Activated naive CD4-positive, alpha-beta T cell treated with anti-CD3 and anti-CD28 coated beads, Interleukin-2, amount 50 U/mL, for 24 hours (primary cell): ENCODE data around the gene PPM1H.

ENCODE experiments used
- H3K27ac Mint-ChIP-seq: one replicate; pipeline ENCODE4 v1.8.0; 2021; ENCODE audit warnings: mild to moderate bottlenecking, mixed read lengths
- H3K27me3 Mint-ChIP-seq: one replicate; pipeline ENCODE4 v1.8.0; 2021; ENCODE audit warnings: mixed read lengths
- H3K36me3 Mint-ChIP-seq: one replicate; pipeline ENCODE4 v1.8.0; 2021; ENCODE audit warnings: mixed read lengths
- H3K4me1 Mint-ChIP-seq: one replicate; pipeline ENCODE4 v1.8.0; 2021; ENCODE audit warnings: mixed read lengths
- H3K4me3 Mint-ChIP-seq: one replicate; pipeline ENCODE4 v1.8.0; 2021; ENCODE audit warnings: mild to moderate bottlenecking, mixed read lengths
- H3K9me3 Mint-ChIP-seq: one replicate; pipeline ENCODE4 v1.8.0; 2021; ENCODE audit warnings: mixed read lengths

Gene PPM1H

DNA sequence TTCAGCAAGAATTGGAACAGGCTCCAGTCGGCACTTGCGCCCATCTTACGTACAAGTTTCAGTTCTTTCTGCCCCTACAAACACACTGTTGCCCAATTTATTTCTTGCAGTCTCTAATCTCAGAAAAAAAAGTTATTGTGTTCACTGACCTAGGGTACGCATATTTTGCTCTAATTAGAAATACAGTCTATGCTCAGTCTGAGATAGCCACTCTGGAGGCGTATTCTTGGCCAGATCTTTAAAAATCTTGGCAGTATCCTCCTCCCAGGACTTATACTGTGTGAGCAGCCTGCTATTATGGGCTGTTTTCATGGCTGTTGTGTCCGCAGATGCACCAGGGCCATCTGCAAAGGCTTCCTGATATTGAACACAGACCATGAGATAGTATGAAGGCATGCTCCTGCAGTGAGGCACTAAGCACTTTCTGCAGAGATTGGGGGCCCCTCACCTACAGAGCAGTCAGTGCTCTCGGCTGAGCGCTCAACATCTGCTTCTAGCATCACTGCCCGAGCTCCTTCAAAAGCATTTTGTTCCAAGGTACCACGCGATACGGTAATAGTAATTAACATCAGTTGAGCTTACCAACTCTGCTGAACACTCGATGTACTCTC lies 57.9 kb downstream of the PPM1H start:
- H3K4me3 Mint-ChIP-seq, result no peak overlapping the region

DNA sequence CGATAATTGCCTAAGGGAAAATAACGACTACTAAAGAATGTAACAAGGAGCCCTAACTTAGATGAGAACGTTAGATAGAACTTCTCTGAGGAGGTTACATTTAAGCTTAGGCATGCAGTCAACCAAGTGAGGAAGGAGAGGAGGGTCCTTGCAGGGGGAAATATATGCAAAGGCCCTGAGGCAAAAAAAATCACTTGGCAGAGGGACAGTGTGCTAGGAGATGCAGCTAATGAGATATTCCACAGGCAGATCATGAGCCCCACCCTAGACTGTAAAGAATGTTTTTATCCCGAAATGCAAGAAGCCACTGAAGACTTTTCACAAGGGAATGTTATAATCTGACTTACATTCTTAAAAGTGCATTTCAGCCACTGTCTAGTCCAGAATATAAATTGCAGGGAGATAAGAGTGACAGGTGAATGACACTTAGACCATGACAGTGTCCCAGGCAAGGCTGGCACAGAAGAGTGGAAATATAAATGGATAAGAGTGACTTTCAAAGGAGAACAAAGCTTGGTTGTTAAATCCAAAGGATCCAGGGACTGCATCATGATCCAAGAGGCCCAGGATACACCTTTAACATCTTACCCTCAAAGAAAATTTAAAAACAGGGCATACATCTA lies 61.0 kb downstream of the PPM1H start:
- no peak overlapping the region for H3K4me3 Mint-ChIP-seq
- no peaks in the 10 kb centered on the region for H3K9me3 Mint-ChIP-seq
- H3K36me3 Mint-ChIP-seq, result no peaks in the 10 kb centered on the region
- H3K27me3 Mint-ChIP-seq, result peaks cover 13% of the 10 kb centered on the region
- H3K4me1 Mint-ChIP-seq, result no peaks in the 10 kb centered on the region
- no peak overlapping the region for H3K27ac Mint-ChIP-seq

More for the DNA sequence above, 57.9 kb downstream of the PPM1H start:
- Mint-ChIP-seq H3K4me1 (no peaks in the 10 kb centered on the region), H3K36me3 (no peaks in the 10 kb centered on the region), H3K27ac (no peak overlapping the region), H3K27me3 (peaks cover 10% of the 10 kb centered on the region), H3K9me3 (no peaks in the 10 kb centered on the region)

DNA sequence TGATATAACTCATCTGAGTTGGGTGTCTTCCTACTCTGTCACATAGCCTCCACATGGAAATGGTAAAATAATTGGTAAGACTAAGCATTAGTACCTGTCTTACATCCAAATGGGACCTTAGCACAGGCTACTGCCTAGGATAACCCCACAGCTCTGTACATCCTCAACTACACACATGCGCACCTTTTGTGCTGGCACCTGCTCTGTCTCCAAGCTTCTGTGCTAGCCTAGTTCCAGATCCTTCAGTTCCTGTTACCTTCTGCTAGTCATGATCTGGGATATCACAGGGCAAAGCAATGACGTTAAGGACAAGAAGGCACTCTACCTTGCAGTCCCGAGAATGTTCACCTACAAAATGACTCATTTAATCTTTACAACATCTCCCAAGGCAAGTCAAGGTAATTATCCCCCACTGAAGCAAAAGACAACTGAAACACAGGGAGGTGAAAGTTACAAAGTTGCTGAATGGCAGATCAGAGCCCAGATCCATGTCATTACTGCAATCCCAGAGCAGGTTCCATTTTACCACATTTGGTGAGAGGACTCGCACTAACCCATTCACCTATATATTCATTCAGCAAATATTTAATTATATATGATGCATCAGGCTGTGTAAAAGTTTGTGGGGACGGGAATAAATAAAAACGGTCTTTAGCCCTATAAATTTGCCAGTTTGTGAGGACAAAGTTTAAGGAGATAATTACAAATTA lies 61.7 kb downstream of the PPM1H start:
- Mint-ChIP-seq H3K27me3 (peaks cover 13% of the 10 kb centered on the region), H3K4me1 (no peaks in the 10 kb centered on the region), H3K9me3 (no peaks in the 10 kb centered on the region), H3K27ac (no peak overlapping the region), H3K4me3 (no peak overlapping the region), H3K36me3 (no peaks in the 10 kb centered on the region)

DNA sequence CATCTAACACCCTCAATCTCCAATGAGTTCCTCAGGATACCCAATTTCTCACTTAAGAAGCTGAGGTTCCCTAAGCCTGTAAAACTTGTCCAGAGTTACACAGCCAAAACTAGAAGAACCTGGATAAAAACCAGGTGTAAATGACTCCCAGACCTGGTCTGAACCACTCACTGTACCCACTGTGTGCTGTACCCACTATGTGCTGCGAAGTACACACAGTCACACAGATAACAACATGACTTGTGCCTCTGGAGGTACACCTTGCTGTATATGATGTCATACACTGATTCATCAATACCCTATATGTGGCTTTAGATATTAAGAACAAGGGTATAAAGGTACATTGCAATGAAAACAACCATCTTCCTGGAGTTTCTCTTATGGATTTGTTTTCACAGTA lies 66.1 kb downstream of the PPM1H start:
- no peak overlapping the region for H3K4me3 Mint-ChIP-seq
- no peaks in the 10 kb centered on the region for H3K4me1 Mint-ChIP-seq
- H3K36me3 Mint-ChIP-seq, result no peaks in the 10 kb centered on the region
- peaks cover 11% of the 10 kb centered on the region for H3K27me3 Mint-ChIP-seq
- no peak overlapping the region for H3K27ac Mint-ChIP-seq
- H3K9me3 Mint-ChIP-seq, result no peaks in the 10 kb centered on the region

DNA sequence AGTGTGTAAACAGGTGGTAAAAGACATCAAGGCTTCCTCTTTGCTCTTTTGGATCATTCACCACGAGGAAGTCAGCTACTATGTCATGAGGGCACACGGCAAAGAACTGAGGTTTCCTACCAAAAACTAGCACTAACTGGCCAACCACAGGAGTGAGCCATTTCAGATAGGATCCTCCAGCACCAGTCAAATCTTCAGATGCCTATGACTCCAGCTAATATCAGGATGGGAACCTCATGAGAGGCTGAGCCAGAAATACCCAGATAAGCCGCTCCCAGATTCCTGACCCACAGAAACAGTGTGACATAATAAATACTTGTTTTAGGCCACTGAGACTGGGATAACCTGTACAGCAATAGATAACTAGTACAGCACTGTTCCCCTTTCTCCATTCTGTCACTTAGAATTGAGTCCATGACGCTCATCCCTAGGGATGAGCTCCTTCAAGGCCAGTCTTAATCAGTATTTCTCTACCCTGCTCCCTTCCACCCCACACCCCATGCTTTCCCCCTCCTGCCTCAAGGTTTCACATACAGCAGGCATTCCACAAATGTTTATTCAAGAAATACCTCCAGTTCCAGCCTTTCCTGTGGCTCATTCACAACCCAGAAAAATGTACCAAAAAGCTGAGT lies 68.4 kb downstream of the PPM1H start:
- Mint-ChIP-seq H3K9me3 (no peaks in the 10 kb centered on the region), H3K4me1 (no peaks in the 10 kb centered on the region), H3K27ac (no peak overlapping the region), H3K27me3 (peaks cover 10% of the 10 kb centered on the region), H3K36me3 (no peaks in the 10 kb centered on the region), H3K4me3 (no peak overlapping the region)

DNA sequence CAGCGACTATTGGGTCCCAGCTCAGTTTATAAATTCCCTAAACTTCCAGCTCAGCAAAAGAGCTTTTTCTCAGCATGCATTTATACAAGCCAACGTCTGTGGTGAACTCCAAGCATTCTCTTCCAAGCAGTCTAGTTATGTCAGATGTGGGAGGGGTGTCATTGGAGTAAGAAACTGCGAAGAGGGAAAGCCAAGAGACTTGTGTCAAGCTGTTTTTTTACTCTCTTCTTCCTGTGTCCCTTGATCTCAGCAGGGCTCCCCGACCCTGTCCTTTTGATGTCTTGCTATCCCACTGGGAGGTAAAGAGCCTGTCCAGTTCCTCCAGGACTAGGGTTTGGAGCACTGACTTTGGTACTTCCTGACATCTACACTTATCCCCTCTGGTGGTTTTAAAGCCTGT lies 69.0 kb downstream of the PPM1H start:
- H3K36me3 Mint-ChIP-seq, result no peaks in the 10 kb centered on the region
- no peaks in the 10 kb centered on the region for H3K4me1 Mint-ChIP-seq
- H3K4me3 Mint-ChIP-seq, result no peak overlapping the region
- no peaks in the 10 kb centered on the region for H3K9me3 Mint-ChIP-seq
- H3K27me3 Mint-ChIP-seq, result peaks cover 8% of the 10 kb centered on the region
- H3K27ac Mint-ChIP-seq, result no peak overlapping the region

DNA sequence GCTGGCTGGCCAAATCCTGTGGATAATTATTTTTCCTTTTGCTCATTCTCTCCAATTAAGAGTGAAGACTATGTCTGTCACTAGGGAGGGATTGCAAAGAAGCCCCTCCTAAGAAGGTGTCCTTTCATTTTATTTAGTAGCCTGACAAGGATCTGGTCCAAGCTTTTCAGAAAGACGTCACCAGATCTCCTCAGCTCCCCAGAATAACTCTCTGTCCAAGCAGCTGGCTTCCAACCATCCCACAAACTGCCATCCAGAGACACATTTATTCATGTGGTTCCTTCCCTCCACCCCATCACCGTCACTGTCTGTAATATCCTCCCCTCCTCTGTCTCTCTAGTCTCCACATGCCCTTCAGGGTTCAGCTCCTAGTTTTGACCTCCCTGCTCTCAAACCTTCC lies 69.9 kb downstream of the PPM1H start:
- H3K27ac Mint-ChIP-seq, result no peak overlapping the region
- no peaks in the 10 kb centered on the region for H3K9me3 Mint-ChIP-seq
- no peaks in the 10 kb centered on the region for H3K4me1 Mint-ChIP-seq
- H3K4me3 Mint-ChIP-seq, result no peak overlapping the region
- H3K27me3 Mint-ChIP-seq, result peaks cover 5% of the 10 kb centered on the region
- H3K36me3 Mint-ChIP-seq, result no peaks in the 10 kb centered on the region

DNA sequence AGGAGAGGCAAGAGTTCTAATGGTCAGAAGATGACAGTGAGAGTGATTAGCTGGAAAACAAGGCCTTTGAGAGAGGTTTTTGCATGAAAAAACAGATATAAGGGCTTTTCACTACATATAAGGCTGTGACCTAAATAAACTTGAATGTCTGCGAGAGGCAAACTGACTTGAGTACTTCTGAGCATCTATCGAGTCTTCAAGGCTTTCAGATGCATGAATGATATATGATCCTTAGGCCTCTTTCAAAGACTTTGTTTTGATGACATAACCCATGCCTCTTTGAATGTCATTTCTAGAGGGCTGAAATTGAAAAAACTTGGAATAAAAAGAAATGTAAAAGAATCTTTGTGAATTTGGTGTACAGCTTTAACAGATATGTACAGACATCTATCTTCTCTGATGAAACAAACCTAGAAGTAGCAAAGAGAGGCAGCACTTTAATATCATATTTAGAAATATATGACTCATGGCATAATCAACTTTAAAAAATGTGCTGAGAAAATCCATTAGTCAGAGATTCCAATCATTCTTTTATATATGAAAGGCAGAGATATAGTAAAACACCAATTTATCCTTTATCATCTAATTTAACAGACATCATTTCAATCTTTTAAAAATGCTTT lies 72.6 kb downstream of the PPM1H start:
- Mint-ChIP-seq H3K36me3 (no peaks in the 10 kb centered on the region), H3K4me3 (no peak overlapping the region), H3K9me3 (no peaks in the 10 kb centered on the region), H3K27ac (no peak overlapping the region), H3K4me1 (no peaks in the 10 kb centered on the region), H3K27me3 (peaks cover 4% of the 10 kb centered on the region)

DNA sequence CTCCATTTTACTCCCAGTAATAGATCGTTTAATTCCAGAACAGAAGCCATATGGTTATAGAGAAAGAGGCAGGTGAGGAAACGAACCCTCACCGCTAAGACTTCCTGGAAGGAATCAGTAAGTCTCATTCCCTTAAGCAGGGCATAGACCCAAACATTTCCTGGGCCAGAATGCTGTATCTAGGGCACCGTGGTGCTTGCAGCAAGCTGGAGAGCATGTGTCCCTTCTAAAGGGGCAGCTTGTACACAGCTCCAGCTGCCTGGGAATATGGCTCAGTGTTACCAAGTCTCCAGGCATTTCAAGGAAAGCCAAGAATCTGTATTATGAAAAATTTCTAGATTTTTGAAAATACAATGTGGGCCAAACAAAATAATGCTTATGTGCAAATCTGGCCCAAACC lies 73.4 kb downstream of the PPM1H start:
- no peak overlapping the region for H3K27ac Mint-ChIP-seq
- no peaks in the 10 kb centered on the region for H3K9me3 Mint-ChIP-seq
- H3K27me3 Mint-ChIP-seq, result peaks cover 4% of the 10 kb centered on the region
- H3K36me3 Mint-ChIP-seq, result no peaks in the 10 kb centered on the region
- H3K4me3 Mint-ChIP-seq, result no peak overlapping the region
- no peaks in the 10 kb centered on the region for H3K4me1 Mint-ChIP-seq

DNA sequence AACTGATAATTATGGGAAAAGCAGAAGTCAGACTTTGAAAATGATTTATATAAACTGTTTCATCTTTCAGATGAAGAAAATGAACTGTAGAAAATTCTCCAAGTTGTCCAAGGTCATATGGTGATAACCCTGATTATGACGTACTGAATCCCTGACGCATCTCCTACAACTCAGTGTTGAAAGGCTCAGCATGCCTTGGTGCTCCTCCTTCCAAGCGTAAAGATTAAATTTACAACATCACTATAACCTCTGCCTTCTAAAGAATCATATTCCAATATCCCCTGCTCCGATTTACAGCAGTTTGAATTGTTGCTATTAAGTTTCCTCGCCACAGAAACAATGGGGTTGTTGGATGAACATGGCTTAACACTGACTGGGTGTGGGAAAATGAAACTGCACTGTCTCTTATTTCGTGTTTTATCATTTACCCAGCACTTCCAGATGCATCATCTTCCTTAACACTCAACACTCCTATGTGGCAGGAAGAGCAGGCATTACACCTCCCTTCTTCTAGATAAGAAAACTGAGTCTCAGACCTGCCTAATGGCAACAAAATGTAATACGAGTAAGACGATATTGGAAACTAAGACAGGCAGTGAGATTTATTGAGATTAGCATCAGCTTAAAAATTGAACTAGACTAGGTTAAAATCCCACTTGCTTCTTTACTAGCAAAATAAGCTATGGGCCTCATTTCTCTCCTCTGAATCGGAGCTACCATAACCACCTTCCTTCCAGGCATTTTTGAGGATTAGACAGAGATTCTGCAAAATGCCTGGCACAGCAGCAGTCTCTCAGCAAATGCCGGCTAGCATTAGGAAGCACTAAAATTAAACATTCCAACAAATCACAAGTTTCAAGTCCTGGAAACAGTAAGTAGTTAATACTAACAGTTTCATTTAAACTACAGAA lies 74.2 kb downstream of the PPM1H start:
- H3K27me3 Mint-ChIP-seq, result peaks cover 4% of the 10 kb centered on the region
- no peak overlapping the region for H3K4me3 Mint-ChIP-seq
- H3K27ac Mint-ChIP-seq, result no peak overlapping the region
- no peaks in the 10 kb centered on the region for H3K4me1 Mint-ChIP-seq
- no peaks in the 10 kb centered on the region for H3K36me3 Mint-ChIP-seq
- no peaks in the 10 kb centered on the region for H3K9me3 Mint-ChIP-seq

DNA sequence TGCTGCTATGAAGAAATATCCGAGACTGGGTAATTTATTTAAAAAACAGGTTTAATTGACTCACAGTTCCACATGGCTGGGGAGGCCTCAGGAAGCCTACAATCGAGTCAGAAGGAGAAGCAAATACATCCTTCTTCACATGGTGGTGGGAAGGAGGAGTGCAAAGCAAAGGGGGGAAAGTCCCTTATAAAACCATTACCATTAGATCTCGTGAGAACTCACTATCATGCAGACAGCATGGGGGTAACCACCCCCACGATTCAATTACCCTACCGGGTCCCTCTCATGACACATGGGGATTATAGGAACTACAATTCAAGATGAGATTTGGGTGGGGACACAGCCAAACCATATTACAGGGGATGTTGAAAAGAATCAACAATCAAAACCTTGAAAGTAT lies 74.9 kb downstream of the PPM1H start:
- Mint-ChIP-seq H3K9me3 (no peaks in the 10 kb centered on the region), H3K27me3 (peaks cover 1% of the 10 kb centered on the region), H3K4me1 (no peaks in the 10 kb centered on the region), H3K36me3 (no peaks in the 10 kb centered on the region), H3K27ac (no peak overlapping the region), H3K4me3 (no peak overlapping the region)

DNA sequence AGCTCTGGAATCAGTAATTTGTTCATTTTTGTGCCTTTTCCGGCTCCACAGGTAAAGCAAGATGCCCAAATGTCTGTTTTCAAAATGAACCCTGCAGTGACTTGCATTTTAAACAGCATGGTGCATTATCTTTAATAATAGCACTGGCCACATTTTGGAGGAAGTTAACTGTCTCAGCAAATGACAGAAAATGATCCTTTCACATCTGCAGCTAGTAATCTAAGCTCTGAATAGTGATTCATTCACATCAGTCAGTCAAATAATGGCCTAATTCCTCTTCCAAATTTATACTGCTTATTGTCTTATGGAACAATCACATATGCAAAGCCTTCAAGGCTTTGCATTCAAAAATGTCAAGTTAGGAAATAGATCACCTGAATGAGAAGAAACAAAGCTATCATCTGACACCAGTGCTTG lies 75.6 kb downstream of the PPM1H start:
- Mint-ChIP-seq H3K4me1 (no peaks in the 10 kb centered on the region), H3K9me3 (no peaks in the 10 kb centered on the region), H3K36me3 (no peaks in the 10 kb centered on the region), H3K27me3 (peaks cover 1% of the 10 kb centered on the region), H3K4me3 (no peak overlapping the region), H3K27ac (no peak overlapping the region)

DNA sequence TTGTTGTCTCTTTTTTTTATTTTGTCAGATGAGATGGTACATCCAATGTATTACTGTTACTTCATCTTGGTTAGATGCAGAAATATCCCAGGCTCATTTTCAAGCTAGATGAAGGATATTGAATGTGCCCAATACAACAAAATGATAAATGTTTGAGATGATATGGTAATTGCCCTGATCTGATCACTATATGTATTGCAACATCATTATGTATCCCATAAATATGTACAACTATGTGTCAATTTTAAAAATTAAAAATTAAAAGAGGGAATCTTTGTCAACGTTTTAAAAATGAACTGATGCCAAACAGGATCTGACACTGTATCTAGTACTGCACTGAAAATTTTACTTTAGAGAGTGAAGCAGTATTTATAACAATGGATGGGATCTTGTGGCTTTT lies 78.5 kb downstream of the PPM1H start:
- no peaks in the 10 kb centered on the region for H3K36me3 Mint-ChIP-seq
- H3K27ac Mint-ChIP-seq, result no peak overlapping the region
- H3K4me3 Mint-ChIP-seq, result no peak overlapping the region
- H3K27me3 Mint-ChIP-seq, result peaks cover 7% of the 10 kb centered on the region
- H3K9me3 Mint-ChIP-seq, result no peaks in the 10 kb centered on the region
- no peaks in the 10 kb centered on the region for H3K4me1 Mint-ChIP-seq

DNA sequence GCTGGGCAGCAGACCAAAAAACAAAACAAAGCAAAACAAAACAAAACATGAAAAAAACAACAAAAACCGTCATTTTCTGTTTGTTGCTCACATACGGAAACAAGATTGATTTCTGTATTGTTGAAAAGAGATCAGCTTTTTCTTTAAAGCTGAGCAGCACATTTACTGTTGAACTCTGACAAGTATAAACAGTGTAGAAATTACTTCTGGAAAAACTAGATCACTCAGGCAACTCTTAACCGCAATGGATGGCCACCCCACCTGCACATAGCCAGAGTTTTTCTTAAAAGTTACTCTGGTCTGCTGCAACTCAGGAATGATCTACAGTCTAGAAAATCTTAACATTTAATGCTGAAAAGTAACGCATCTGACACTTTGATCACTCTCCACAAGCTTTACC lies 80.9 kb downstream of the PPM1H start:
- Mint-ChIP-seq H3K9me3 (no peaks in the 10 kb centered on the region), H3K27ac (no peak overlapping the region), H3K4me1 (no peaks in the 10 kb centered on the region), H3K36me3 (no peaks in the 10 kb centered on the region), H3K4me3 (no peak overlapping the region), H3K27me3 (peaks cover 7% of the 10 kb centered on the region)

DNA sequence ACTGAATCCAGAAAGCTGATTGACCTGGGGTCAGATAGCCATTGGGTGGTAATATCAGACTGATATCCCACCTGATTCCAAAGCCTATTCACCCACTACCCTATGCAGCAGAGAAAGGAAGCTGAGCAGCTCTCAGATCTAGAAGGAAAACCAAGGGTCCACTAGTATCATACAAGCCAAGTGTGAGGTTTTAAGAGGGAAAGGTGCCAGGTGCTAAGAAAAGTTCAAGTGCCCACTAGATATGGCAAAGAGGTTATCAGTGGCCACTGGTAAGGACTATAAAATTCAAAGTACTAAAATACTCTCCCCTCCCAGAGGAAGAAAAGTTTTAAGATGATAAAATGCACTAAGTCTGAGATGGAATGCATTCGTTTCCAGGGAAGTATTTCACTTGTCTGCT lies 85.6 kb downstream of the PPM1H start:
- Mint-ChIP-seq H3K27ac (no peak overlapping the region), H3K4me3 (no peak overlapping the region), H3K36me3 (no peaks in the 10 kb centered on the region), H3K4me1 (no peaks in the 10 kb centered on the region), H3K27me3 (peaks cover 12% of the 10 kb centered on the region), H3K9me3 (no peaks in the 10 kb centered on the region)
